Testis (tissue), 3 donors: ENCODE results near the gene UCHL5. TPM values are rescaled to one million over a fixed set of nuclear protein-coding genes. Genes with fewer than 3 reads are reported as not detected.

ENCODE experiments used
- DNase-seq: peaks from one replicate; pipeline ENCODE4 v3.0.0-alpha.2; 2019
- H3K27ac ChIP-seq, 2 donors: fragments of 200-600 bp; sonication (generic); one replicate each; pipeline ENCODE4 v1.5.1; 2019
- H3K27me3 ChIP-seq: fragments of 200-600 bp; sonication (generic); one replicate; pipeline ENCODE4 v1.5.1; 2019
- H3K36me3 ChIP-seq: fragments of 200-600 bp; sonication (generic); one replicate; pipeline ENCODE4 v1.5.1; 2017; ENCODE audit warnings: low read depth; ENCODE audit errors: missing control alignments
- H3K4me1 ChIP-seq: fragments of 200-600 bp; sonication (generic); one replicate; pipeline ENCODE4 v1.5.1; 2019
- H3K4me3 ChIP-seq, 2 donors: fragments of 200-600 bp; sonication (generic); one replicate each; pipeline ENCODE4 v1.5.1; 2017 to 2019
- H3K9me3 ChIP-seq: fragments of 200-600 bp; sonication (generic); one replicate; pipeline ENCODE4 v1.5.1; 2017
- CTCF ChIP-seq, 3 experiments: fragments of 450-650 bp in 2 of 3; fragments of 200-600 bp in 1 of 3; sonication (generic) in 1 of 3; IDR thresholded peaks; one replicate each; pipeline ENCODE4 v1.5.1; 2016 to 2019; ENCODE audit warnings: antibody characterized with exemption in 3 of 3, mild to moderate bottlenecking in 2 of 3, moderate library complexity in 1 of 3
- POLR2A ChIP-seq: fragments of 450-650 bp; IDR thresholded peaks from one replicate; pipeline ENCODE4 v1.6.1; 2017; ENCODE audit warnings: antibody characterized with exemption, mild to moderate bottlenecking, moderate library complexity
- WGBS, 2 donors: methylation state at CpG; one replicate each; pipeline ENCODE4 v1.1.5; 2018; 5-methylcytosine and 5-hydroxymethylcytosine counted together
- intact Hi-C: fragments of 100-400 bp; cut with DNase I; formaldehyde crosslinking; loops from one replicate; pipeline ENCODE4 v1.15.1; 2023; ENCODE audit warnings: low total_unique reads
- polyA plus RNA-seq: library from polyadenylated mRNA; stranded (reverse); fragments of 350-450 nt; fragmentation: Illumina TruSeq; extraction: RNeasy Lipid Tissue Mini Kit (QIAGEN cat#74804); gene quantifications from one replicate; pipeline ENCODE4 v1.2.3, GENCODE V29; 2014; ENCODE audit warnings: low read depth, low replicate concordance; ENCODE audit not compliant: insufficient read depth
- total RNA-seq, 2 donors: library from RNA; depleted of rRNA; stranded (reverse); fragments of >200 nt; gene quantifications; one replicate each; pipeline ENCODE4 v1.2.3, GENCODE V29; 2016

The UCHL5 gene
- total and polyA plus RNA-seq, 3 donors from 2014 or later: 17.9 to 55.5 (median 38.5) TPM

GRCh38 chr1:193030280-193030679, 28.9 kb downstream of the UCHL5 start:
- Histone ChIP-seq H3K4me1 (no peaks in the 10 kb centered on the region), H3K4me3 (no peak overlapping the region), H3K36me3 (no peaks in the 10 kb centered on the region), H3K27me3 (no peaks in the 10 kb centered on the region), H3K27ac (no peak overlapping the region), H3K9me3 (no peaks in the 10 kb centered on the region)
- TF ChIP-seq POLR2A (no peak), CTCF (IDR thresholded peaks at IDR 0.05) (no peak)
- WGBS, 2 donors: 77 to 78% methylated on average over 1 of the region's 1 CpG
- DNase-seq: no peak
- intact Hi-C loops: no loop called here

- Histone ChIP-seq H3K36me3 (no peaks in the 10 kb centered on the region), H3K27ac (no peak overlapping the region), H3K4me1 (no peaks in the 10 kb centered on the region), H3K27me3 (no peaks in the 10 kb centered on the region), H3K4me3 (no peak overlapping the region), H3K9me3 (no peaks in the 10 kb centered on the region)
- DNase-seq: no peak
- intact Hi-C loops: no loop called here
- TF ChIP-seq POLR2A: no peak
- no peak for TF ChIP-seq CTCF (IDR thresholded peaks at IDR 0.05)
Observed at GRCh38 chr1:193025218-193025617, 33.9 kb downstream of the UCHL5 start.

GRCh38 chr1:193019442-193020026, 39.6 kb downstream of the UCHL5 start:
- TF ChIP-seq CTCF (IDR thresholded peaks at IDR 0.05) (peak in 2 of 3 experiments; percentile 30 to 51), POLR2A (no peak)
- Histone ChIP-seq H3K4me3 (no peak overlapping the region), H3K27ac (no peak overlapping the region), H3K4me1 (no peaks in the 10 kb centered on the region), H3K27me3 (no peaks in the 10 kb centered on the region), H3K36me3 (no peaks in the 10 kb centered on the region), H3K9me3 (no peaks in the 10 kb centered on the region)
- DNase-seq: no peak
- intact Hi-C loops: no loop called here

GRCh38 chr1:193016788-193017187, 42.4 kb downstream of the UCHL5 start:
- no peak for TF ChIP-seq POLR2A
- no peak overlapping the region for H3K27ac ChIP-seq
- H3K27me3 ChIP-seq: no peaks in the 10 kb centered on the region
- H3K9me3 ChIP-seq: no peaks in the 10 kb centered on the region
- intact Hi-C loops: no loop called here
- no peak for DNase-seq
- H3K4me3 ChIP-seq: no peak overlapping the region
- no peaks in the 10 kb centered on the region for H3K36me3 ChIP-seq
- H3K4me1 ChIP-seq: no peaks in the 10 kb centered on the region

GRCh38 chr1:193014400-193014799, 44.8 kb downstream of the UCHL5 start:
- 84 to 88% methylated on average over 2 of the region's 2 CpGs for WGBS, 2 donors
- Histone ChIP-seq H3K4me3 (no peak overlapping the region), H3K27ac (no peak overlapping the region), H3K4me1 (no peaks in the 10 kb centered on the region), H3K27me3 (no peaks in the 10 kb centered on the region), H3K36me3 (no peaks in the 10 kb centered on the region), H3K9me3 (no peaks in the 10 kb centered on the region)
- intact Hi-C loops: no loop called here
- TF ChIP-seq CTCF (IDR thresholded peaks at IDR 0.05) (no peak), POLR2A (no peak)
- DNase-seq: no peak
